Glutamatergic neuron (in vitro differentiated cells): ENCODE measurements around the gene CACNG6. TPM values are rescaled to one million over a fixed set of nuclear protein-coding genes. Genes with fewer than 3 reads are reported as not detected.

Experiments
- DNase-seq: peaks from one replicate; pipeline ENCODE4 v3.0.0; 2022
- H3K27ac Mint-ChIP-seq: one replicate; pipeline ENCODE4 v1.8.0; 2020; ENCODE audit warnings: mild to moderate bottlenecking, mixed read lengths, inconsistent platforms; ENCODE audit not compliant: unreplicated experiment
- H3K27me3 Mint-ChIP-seq: one replicate; pipeline ENCODE4 v1.8.0; 2020; ENCODE audit warnings: mild to moderate bottlenecking, moderate library complexity, mixed read lengths, inconsistent platforms; ENCODE audit not compliant: unreplicated experiment
- H3K36me3 Mint-ChIP-seq: one replicate; pipeline ENCODE4 v1.8.0; 2020; ENCODE audit warnings: mild to moderate bottlenecking, mixed read lengths, inconsistent platforms; ENCODE audit not compliant: unreplicated experiment
- H3K4me1 Mint-ChIP-seq: one replicate; pipeline ENCODE4 v1.8.0; 2020; ENCODE audit warnings: mild to moderate bottlenecking, low read depth, mixed read lengths, inconsistent platforms; ENCODE audit not compliant: unreplicated experiment
- H3K4me3 Mint-ChIP-seq: one replicate; pipeline ENCODE4 v1.8.0; 2020; ENCODE audit warnings: mild to moderate bottlenecking, mixed read lengths, inconsistent platforms; ENCODE audit not compliant: unreplicated experiment
- H3K9me3 Mint-ChIP-seq: one replicate; pipeline ENCODE4 v1.8.0; 2020; ENCODE audit warnings: mild to moderate bottlenecking, moderate library complexity, mixed read lengths, inconsistent platforms; ENCODE audit not compliant: unreplicated experiment
- CTCF ChIP-seq: fragments of 200-600 bp; sonication (generic); IDR thresholded peaks from one replicate; pipeline ENCODE4 v1.5.0; 2021; ENCODE audit not compliant: partially characterized antibody, unreplicated experiment
- total RNA-seq: library from RNA; stranded (reverse); fragmentation: NEBNext Ultra II Directional; extraction: Animal tissue kit (Norgen Biotek cat#: 25700); gene quantifications from one replicate; pipeline ENCODE4 v1.2.1, GENCODE V29; 2021; ENCODE audit not compliant: unreplicated experiment

Gene CACNG6
- total RNA-seq, 1 donor from 2014 or later, result 0.74 TPM

GRCh38 chr19:53957448-53958167, 33.8 kb upstream of the CACNG6 start:
- peaks cover 23% of the 10 kb centered on the region for H3K4me1 Mint-ChIP-seq
- H3K27me3 Mint-ChIP-seq, result peaks cover 9% of the 10 kb centered on the region
- H3K36me3 Mint-ChIP-seq, result no peaks in the 10 kb centered on the region
- no peak for DNase-seq
- H3K9me3 Mint-ChIP-seq, result peaks cover 5% of the 10 kb centered on the region
- H3K27ac Mint-ChIP-seq, result no peak overlapping the region
- peak overlapping the region; percentile 53 for H3K4me3 Mint-ChIP-seq
- no peak for TF ChIP-seq CTCF

DNA sequence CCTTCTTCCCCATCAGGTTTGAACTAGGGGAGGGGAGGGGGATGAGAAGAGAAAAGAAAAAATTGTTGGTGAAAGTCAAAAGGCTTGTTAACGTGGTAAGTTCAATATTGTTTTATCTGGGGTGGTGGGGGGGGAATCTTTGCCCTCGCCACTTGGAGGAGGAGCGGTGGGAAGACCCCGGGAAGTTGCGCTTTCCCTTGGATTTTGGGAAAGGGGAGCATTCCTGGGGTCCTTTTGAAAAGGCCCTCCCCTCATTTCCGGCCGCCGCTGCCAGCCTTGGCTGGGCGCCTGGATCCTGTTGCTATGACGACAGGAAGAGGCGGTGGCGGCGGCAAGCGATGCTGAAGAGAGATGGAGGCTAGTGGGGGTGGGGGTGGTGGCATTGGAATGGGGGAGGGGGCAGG, 33.3 kb upstream of the CACNG6 start:
- no peaks in the 10 kb centered on the region for H3K36me3 Mint-ChIP-seq
- peak; percentile 75 for DNase-seq
- H3K27ac Mint-ChIP-seq, result no peak overlapping the region
- H3K27me3 Mint-ChIP-seq, result peaks cover 10% of the 10 kb centered on the region
- H3K4me3 Mint-ChIP-seq, result peak overlapping the region; percentile 53
- peaks cover 5% of the 10 kb centered on the region for H3K9me3 Mint-ChIP-seq
- peaks cover 23% of the 10 kb centered on the region for H3K4me1 Mint-ChIP-seq
- no peak for TF ChIP-seq CTCF

DNA sequence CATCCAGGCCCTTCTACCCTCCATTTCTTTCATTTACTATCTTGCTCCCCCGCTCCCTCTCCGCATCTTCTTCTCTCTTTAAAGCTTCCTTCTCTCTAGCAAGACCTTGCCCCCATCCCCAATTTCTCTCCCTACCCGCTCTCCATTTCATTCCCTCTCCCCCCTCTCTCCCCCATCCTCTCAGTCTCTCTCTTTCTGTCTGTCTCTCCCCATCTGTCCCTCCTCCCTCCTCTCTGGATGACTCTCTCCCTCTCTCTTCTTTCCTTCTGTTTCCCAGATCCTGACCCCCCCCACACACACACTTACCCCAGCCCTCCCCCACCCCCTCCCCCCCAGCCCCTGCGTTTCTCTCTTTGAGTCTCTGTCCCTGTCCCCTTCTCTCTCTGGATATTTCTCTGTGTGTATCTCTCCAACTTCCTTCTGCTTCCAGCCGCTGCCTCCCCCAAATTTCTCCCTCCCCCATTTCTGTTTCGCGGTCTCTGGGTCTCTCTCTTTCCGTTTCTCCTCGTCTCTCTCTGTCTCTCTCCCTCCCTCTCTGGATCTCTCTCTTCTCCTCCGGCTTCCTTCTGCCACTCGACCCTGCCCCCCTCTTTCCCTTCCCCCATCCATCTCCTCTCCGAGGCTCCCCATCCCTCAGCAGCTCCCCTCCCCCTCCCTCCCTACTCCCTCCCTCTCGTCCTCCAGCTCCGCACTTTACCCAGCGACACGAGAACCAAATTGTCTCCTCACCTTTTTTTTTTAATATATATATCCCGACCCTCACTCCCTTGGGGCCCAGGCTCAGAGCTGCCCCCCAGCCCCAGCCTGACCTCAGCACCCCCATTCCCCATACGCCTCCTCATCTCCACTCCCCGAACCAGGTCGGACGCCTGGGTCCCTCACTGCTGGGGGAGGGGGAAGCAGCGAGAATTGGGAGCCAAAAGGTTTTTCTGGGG, 32.3 kb upstream of the CACNG6 start:
- Mint-ChIP-seq H3K9me3 (peaks cover 6% of the 10 kb centered on the region), H3K27me3 (peaks cover 11% of the 10 kb centered on the region), H3K27ac (peak overlapping the region; percentile 95), H3K4me3 (peak overlapping the region; percentile 100), H3K4me1 (peaks cover 23% of the 10 kb centered on the region), H3K36me3 (no peaks in the 10 kb centered on the region)
- peak; percentile 40 for DNase-seq
- no peak for TF ChIP-seq CTCF

DNA sequence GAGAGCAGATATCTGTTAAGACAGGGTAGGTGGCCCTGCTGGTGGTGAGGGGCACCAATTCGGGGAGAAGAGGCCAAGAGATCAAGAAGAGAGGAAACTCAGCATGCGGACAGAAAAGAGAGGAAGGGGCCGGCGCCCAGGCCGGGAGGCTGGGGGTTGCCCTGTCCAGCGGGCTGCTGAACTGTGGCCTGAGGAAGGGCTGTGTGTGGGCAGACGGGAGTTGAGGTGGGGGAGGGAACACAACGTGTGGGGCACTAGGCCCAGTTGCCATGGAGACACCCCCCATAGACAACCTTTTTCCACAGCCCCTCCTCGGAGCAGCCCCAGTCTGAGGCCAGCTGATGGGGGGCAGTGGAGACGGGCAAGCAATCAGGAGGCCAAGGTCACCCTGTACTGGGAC, 31.2 kb upstream of the CACNG6 start:
- Mint-ChIP-seq H3K36me3 (peaks cover 5% of the 10 kb centered on the region), H3K9me3 (peaks cover 10% of the 10 kb centered on the region), H3K4me3 (peak overlapping the region; percentile 100), H3K4me1 (peaks cover 23% of the 10 kb centered on the region), H3K27me3 (peaks cover 20% of the 10 kb centered on the region), H3K27ac (peak overlapping the region; percentile 38)
- DNase-seq, result no peak
- no peak for TF ChIP-seq CTCF

- Mint-ChIP-seq H3K27ac (no peak overlapping the region), H3K9me3 (peaks cover 14% of the 10 kb centered on the region), H3K4me1 (peaks cover 25% of the 10 kb centered on the region), H3K36me3 (peaks cover 5% of the 10 kb centered on the region), H3K27me3 (peaks cover 21% of the 10 kb centered on the region), H3K4me3 (peak overlapping the region; percentile 100)
- TF ChIP-seq CTCF, result no peak
- no peak for DNase-seq
These were observed 30.6 kb upstream of the CACNG6 start for GRCh38 chr19:53960886-53961285.
